ENCODE results near the gene RPS19.

DNA sequence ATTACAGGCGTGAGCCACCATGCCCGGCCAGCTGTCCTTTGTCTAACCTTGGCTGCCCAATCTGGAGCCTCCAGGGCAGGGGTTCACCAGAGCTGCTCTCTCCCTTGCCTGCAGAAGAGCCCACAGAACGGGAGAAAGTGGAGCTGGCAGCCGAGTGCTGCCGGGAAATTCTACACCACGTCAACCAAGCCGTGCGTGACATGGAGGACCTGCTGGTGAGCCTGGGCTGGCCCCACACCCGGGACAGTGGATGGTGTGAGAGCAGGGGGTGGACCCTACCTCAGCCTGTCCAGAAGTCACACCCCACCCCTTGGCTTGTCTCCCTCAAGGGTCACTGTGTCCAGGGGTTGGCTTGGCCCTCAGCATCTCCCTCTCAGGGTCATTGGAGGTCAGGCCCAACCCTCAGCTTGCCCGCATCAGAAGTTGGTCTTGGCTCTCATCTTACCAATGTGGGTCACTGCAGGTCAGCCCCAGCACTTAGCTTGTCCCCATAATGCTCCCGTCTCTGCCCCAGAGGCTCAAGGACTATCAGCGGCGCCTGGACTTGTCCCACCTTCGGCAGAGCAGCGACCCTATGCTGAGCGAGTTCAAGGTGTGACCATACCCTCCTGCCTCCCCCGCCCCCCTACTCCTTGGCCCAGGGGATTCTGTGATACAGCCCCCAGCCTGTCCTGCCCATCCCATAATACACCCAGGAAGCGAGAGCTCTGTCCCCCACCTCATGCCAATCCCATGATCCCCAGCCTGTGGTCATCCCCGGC, 43.3 kb downstream of the RPS19 start:
- TF ChIP-seq, protein P1, sequence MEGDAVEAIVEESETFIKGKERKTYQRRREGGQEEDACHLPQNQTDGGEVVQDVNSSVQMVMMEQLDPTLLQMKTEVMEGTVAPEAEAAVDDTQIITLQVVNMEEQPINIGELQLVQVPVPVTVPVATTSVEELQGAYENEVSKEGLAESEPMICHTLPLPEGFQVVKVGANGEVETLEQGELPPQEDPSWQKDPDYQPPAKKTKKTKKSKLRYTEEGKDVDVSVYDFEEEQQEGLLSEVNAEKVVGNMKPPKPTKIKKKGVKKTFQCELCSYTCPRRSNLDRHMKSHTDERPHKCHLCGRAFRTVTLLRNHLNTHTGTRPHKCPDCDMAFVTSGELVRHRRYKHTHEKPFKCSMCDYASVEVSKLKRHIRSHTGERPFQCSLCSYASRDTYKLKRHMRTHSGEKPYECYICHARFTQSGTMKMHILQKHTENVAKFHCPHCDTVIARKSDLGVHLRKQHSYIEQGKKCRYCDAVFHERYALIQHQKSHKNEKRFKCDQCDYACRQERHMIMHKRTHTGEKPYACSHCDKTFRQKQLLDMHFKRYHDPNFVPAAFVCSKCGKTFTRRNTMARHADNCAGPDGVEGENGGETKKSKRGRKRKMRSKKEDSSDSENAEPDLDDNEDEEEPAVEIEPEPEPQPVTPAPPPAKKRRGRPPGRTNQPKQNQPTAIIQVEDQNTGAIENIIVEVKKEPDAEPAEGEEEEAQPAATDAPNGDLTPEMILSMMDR (conservative IDR thresholded peaks at IDR 0.05 in 1 of 2, IDR thresholded peaks at IDR 0.05 in 1 of 2; ENCODE audit: extremely low read depth in 1 of 2, insufficient read depth in 1 of 2, low read depth in 1 of 2, low read length in 2 of 2), result no peak
- no peak for TF ChIP-seq EZH2 (IDR thresholded peaks at IDR 0.05; ENCODE audit: borderline replicate concordance, low read length)
